DOHH2 (cell line): Measurements from ENCODE around the gene PHC2.

Experiments
- H3F3A ChIP-seq: fragments of 200-600 bp; sonication (generic), shearing (Covaris generic); 2 replicates; pipeline ENCODE4 v1.6.0; 2016; ENCODE audit warnings: antibody characterized with exemption, mild to moderate bottlenecking; ENCODE audit not compliant: control insufficient read depth, insufficient read depth
- H3K27ac ChIP-seq: fragments of 200-600 bp; sonication (generic); 2 replicates; pipeline ENCODE4 v1.5.1; 2014; ENCODE audit warnings: low read depth, mild to moderate bottlenecking, low read length, moderate library complexity
- H3K27me3 ChIP-seq: fragments of 200-600 bp; sonication (generic); 2 replicates; pipeline ENCODE4 v1.6.1; 2014; ENCODE audit warnings: mild to moderate bottlenecking, low read length, mixed read lengths; ENCODE audit not compliant: control insufficient read depth
- H3K36me3 ChIP-seq: fragments of 200-600 bp; sonication (generic); 2 replicates; pipeline ENCODE4 v1.6.1; 2014; ENCODE audit warnings: mild to moderate bottlenecking, low read length, moderate library complexity, mixed read lengths; ENCODE audit not compliant: control insufficient read depth
- H3K4me1 ChIP-seq: fragments of 200-600 bp; sonication (generic); 2 replicates; pipeline ENCODE4 v1.6.1; 2014; ENCODE audit warnings: mild to moderate bottlenecking, low read length, mixed read lengths; ENCODE audit not compliant: control insufficient read depth
- H3K4me2 ChIP-seq: fragments of 200-600 bp; sonication (generic); 2 replicates; pipeline ENCODE4 v1.6.0; 2014; ENCODE audit warnings: mild to moderate bottlenecking, low read length, moderate library complexity
- H3K4me3 ChIP-seq: fragments of 200-600 bp; sonication (generic); 2 replicates; pipeline ENCODE4 v1.5.1; 2014; ENCODE audit warnings: mild to moderate bottlenecking, low read length, mixed read lengths
- H3K79me2 ChIP-seq: fragments of 200-600 bp; sonication (generic); 2 replicates; pipeline ENCODE4 v1.6.1; 2014; ENCODE audit warnings: mild to moderate bottlenecking, low read length, mixed read lengths; ENCODE audit not compliant: control insufficient read depth
- H3K9me2 ChIP-seq: fragments of 200-600 bp; sonication (generic); replicated peaks from 2 replicates; pipeline ENCODE4 v1.6.1; 2014; ENCODE audit warnings: mild to moderate bottlenecking, low read length, mixed read lengths; ENCODE audit not compliant: control insufficient read depth
- H3K9me3 ChIP-seq: fragments of 200-600 bp; sonication (generic); 2 replicates; pipeline ENCODE4 v1.6.1; 2014; ENCODE audit warnings: antibody characterized with exemption, low read length, mixed read lengths; ENCODE audit not compliant: control insufficient read depth, insufficient read depth
- H4K20me1 ChIP-seq: fragments of 200-600 bp; sonication (generic); 2 replicates; pipeline ENCODE4 v1.6.0; 2014; ENCODE audit warnings: low read depth, mild to moderate bottlenecking, antibody characterized with exemption, low read length, moderate library complexity; ENCODE audit not compliant: control insufficient read depth, insufficient read depth
- EZH2phosphoT487 ChIP-seq: fragments of 200-600 bp; sonication (generic); IDR thresholded peaks from 2 replicates; pipeline ENCODE4 v1.6.1; 2017; ENCODE audit warnings: borderline replicate concordance, mild to moderate bottlenecking, antibody characterized with exemption, low read length, moderate library complexity, mixed read lengths
- TF ChIP-seq, protein P1 (sequence below): fragments of 200-600 bp; sonication (generic); IDR thresholded peaks from one replicate; pipeline ENCODE4 v1.5.1; 2014; ENCODE audit warnings: antibody characterized with exemption, mild to moderate bottlenecking, low read depth, low read length; ENCODE audit not compliant: poor library complexity, severe bottlenecking

PHC2 gene

DNA sequence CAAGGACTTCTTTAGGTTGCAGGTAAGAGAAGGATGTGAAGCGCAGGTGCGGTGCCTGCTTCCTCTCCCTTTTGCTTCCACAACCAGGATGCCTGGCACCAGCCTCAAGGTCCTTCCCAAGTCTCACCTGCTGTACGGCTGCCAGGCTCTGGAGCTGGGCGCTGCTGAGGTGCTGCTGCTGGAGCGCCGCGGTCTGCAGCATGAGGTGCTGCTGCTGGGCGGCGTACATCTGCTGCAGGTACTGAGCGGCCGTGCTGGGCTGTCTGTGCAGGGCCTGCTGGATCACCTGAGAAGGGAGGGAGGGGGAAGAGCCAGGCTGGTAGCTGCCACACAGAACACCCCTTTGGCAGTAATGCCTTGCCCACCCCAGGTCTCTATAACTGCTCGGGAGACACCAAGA, 58.7 kb downstream of the PHC2 start:
- H3F3A ChIP-seq: no peaks in the 10 kb centered on the region
- no peaks in the 10 kb centered on the region; the same call in 1 of the 2 replicates for H3K4me1 ChIP-seq
- H3K27me3 ChIP-seq: no peaks in the 10 kb centered on the region
- no peaks in the 10 kb centered on the region for H3K36me3 ChIP-seq
- no peak for TF ChIP-seq EZH2phosphoT487
- no peaks in the 10 kb centered on the region for H3K9me3 ChIP-seq
- H3K4me3 ChIP-seq: no peak overlapping the region
- no peak overlapping the region for H3K27ac ChIP-seq
- H3K79me2 ChIP-seq: no peaks in the 10 kb centered on the region
- H4K20me1 ChIP-seq: no peaks in the 10 kb centered on the region
- no peak overlapping the region for H3K4me2 ChIP-seq
- H3K9me2 ChIP-seq: no peaks in the 10 kb centered on the region

- no peak overlapping the region for H3K27ac ChIP-seq
- no peaks in the 10 kb centered on the region for H3F3A ChIP-seq
- H3K36me3 ChIP-seq: no peaks in the 10 kb centered on the region
- H3K79me2 ChIP-seq: no peaks in the 10 kb centered on the region
- H3K27me3 ChIP-seq: no peaks in the 10 kb centered on the region
- no peaks in the 10 kb centered on the region; the same call in 1 of the 2 replicates for H3K4me1 ChIP-seq
- no peaks in the 10 kb centered on the region for H4K20me1 ChIP-seq
- TF ChIP-seq, protein P1, sequence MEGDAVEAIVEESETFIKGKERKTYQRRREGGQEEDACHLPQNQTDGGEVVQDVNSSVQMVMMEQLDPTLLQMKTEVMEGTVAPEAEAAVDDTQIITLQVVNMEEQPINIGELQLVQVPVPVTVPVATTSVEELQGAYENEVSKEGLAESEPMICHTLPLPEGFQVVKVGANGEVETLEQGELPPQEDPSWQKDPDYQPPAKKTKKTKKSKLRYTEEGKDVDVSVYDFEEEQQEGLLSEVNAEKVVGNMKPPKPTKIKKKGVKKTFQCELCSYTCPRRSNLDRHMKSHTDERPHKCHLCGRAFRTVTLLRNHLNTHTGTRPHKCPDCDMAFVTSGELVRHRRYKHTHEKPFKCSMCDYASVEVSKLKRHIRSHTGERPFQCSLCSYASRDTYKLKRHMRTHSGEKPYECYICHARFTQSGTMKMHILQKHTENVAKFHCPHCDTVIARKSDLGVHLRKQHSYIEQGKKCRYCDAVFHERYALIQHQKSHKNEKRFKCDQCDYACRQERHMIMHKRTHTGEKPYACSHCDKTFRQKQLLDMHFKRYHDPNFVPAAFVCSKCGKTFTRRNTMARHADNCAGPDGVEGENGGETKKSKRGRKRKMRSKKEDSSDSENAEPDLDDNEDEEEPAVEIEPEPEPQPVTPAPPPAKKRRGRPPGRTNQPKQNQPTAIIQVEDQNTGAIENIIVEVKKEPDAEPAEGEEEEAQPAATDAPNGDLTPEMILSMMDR: no peak
- no peak for TF ChIP-seq EZH2phosphoT487
- no peak overlapping the region for H3K4me3 ChIP-seq
- H3K9me2 ChIP-seq: no peaks in the 10 kb centered on the region
- H3K4me2 ChIP-seq: no peak overlapping the region
- H3K9me3 ChIP-seq: no peaks in the 10 kb centered on the region
Observed at GRCh38 chr1:33371334-33371733, 59.6 kb downstream of the PHC2 start.

DNA sequence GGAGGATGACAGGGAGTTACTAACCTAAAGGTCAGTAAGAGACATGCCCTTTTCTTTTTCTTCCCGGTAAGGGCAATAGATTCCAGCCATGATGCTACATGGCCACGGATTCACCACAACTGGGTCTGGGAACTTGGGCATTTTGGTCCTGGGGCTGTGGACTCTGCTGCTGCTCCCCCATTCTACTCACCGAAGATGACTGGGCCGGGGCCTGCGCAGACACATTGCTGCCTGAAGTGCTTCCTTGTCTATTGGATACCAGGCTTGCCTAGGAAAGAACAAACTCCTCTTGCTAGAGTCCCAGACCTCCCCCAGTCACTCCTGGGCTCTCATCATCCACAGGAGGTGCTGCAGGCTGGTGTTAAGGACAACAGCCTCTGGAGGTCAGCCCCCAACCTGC, 60.1 kb downstream of the PHC2 start:
- Histone ChIP-seq H3K79me2 (no peaks in the 10 kb centered on the region), H3K4me1 (no peaks in the 10 kb centered on the region; the same call in 1 of the 2 replicates), H3K4me3 (no peak overlapping the region), H3K27ac (no peak overlapping the region), H3K9me2 (no peaks in the 10 kb centered on the region), H3K4me2 (no peak overlapping the region), H3K9me3 (no peaks in the 10 kb centered on the region), H4K20me1 (no peaks in the 10 kb centered on the region), H3F3A (no peaks in the 10 kb centered on the region), H3K27me3 (no peaks in the 10 kb centered on the region), H3K36me3 (no peaks in the 10 kb centered on the region)
- TF ChIP-seq, protein P1: no peak
- no peak for TF ChIP-seq EZH2phosphoT487

GRCh38 chr1:33370301-33370700, 60.6 kb downstream of the PHC2 start:
- H3K9me3 ChIP-seq: no peaks in the 10 kb centered on the region
- H3F3A ChIP-seq: no peaks in the 10 kb centered on the region
- H3K4me1 ChIP-seq: no peaks in the 10 kb centered on the region; the same call in 1 of the 2 replicates
- no peak overlapping the region for H3K4me3 ChIP-seq
- no peaks in the 10 kb centered on the region for H3K36me3 ChIP-seq
- H3K27ac ChIP-seq: no peak overlapping the region
- no peaks in the 10 kb centered on the region for H4K20me1 ChIP-seq
- H3K9me2 ChIP-seq: no peaks in the 10 kb centered on the region
- H3K79me2 ChIP-seq: no peaks in the 10 kb centered on the region
- H3K27me3 ChIP-seq: no peaks in the 10 kb centered on the region
- no peak overlapping the region for H3K4me2 ChIP-seq
- TF ChIP-seq, protein P1: no peak
- TF ChIP-seq EZH2phosphoT487: no peak
